Kidney (tissue), 14 donors: Measurements from ENCODE around the gene TTC33. TPM values are rescaled to one million over a fixed set of nuclear protein-coding genes. Genes with fewer than 3 reads are reported as not detected.
"Not testable (repeated sequence)": the region's sequence is repeated elsewhere in the genome, so short reads cannot be mapped to it uniquely, and the experiment has no call there.

Source experiments
- DNase-seq, 5 donors: peaks; one replicate each; pipeline ENCODE4 v3.0.0-alpha.2; 2013 to 2020
- FAIRE-seq: peaks from 2 replicates; lab custom pipeline; 2012; peaks lifted over from hg19 to GRCh38; lab: Jason Lieb, UNC
- H3K27ac ChIP-seq, 2 donors: one replicate each; pipeline ENCODE4 v1.7.0; 2013; ENCODE audit warnings: low read depth in 2 of 2, low read length in 2 of 2, inconsistent platforms in 1 of 2
- H3K27me3 ChIP-seq: one replicate; pipeline ENCODE4 v1.7.1; 2013; ENCODE audit warnings: low read length, inconsistent platforms; ENCODE audit not compliant: control insufficient read depth, insufficient read depth
- H3K36me3 ChIP-seq, 3 donors: one replicate each; pipeline versions ENCODE4 v1.7.0 to v1.7.1; 2013; ENCODE audit warnings: low read length in 3 of 3, control low read depth in 1 of 3, inconsistent platforms in 1 of 3; ENCODE audit not compliant: insufficient read depth in 3 of 3, control insufficient read depth in 2 of 3
- H3K4me1 ChIP-seq, 3 donors: one replicate each; pipeline versions ENCODE4 v1.7.0 to v1.7.1; 2013; ENCODE audit warnings: low read length in 3 of 3, inconsistent platforms in 1 of 3, low read depth in 1 of 3; ENCODE audit not compliant: control insufficient read depth in 2 of 3, insufficient read depth in 2 of 3
- H3K4me3 ChIP-seq, 3 donors: one replicate each; pipeline versions ENCODE4 v1.7.0 to v1.8.1; 2013; ENCODE audit warnings: low read length in 3 of 3, control low read depth in 1 of 3, inconsistent platforms in 1 of 3
- H3K9ac ChIP-seq, 3 donors: one replicate each; pipeline versions ENCODE4 v1.7.0 to v1.7.1; 2013; ENCODE audit warnings: low read length in 3 of 3, control low read depth in 1 of 3, inconsistent platforms in 1 of 3
- H3K9me3 ChIP-seq, 3 donors: one replicate each; pipeline versions ENCODE4 v1.7.0 to v1.7.1; 2013; ENCODE audit warnings: low read length in 3 of 3, control low read depth in 1 of 3, inconsistent platforms in 1 of 3; ENCODE audit not compliant: control insufficient read depth in 2 of 3, insufficient read depth in 1 of 3
- intact Hi-C: fragments of 100-400 bp; cut with DNase I; formaldehyde crosslinking; loops from one replicate; pipeline ENCODE4 v1.11.1; 2022
- polyA plus RNA-seq: library from polyadenylated mRNA; stranded (reverse); fragments of 350-450 nt; fragmentation: Illumina TruSeq; extraction: RNeasy Lipid Tissue Mini Kit (QIAGEN cat#74804); gene quantifications from one replicate; pipeline ENCODE4 v1.2.3, GENCODE V29; 2014; ENCODE audit warnings: low read depth, low replicate concordance; ENCODE audit not compliant: insufficient read depth
- total RNA-seq: library from RNA; stranded (reverse); fragmentation: NEBNext Ultra II Directional; extraction: Animal tissue kit (Norgen Biotek cat#: 25700); gene quantifications from one replicate; pipeline ENCODE4 v1.2.1, GENCODE V29; 2021
- TF ChIP-seq, protein P1 (sequence below): IDR thresholded peaks from 3 replicates; pipeline ENCODE4 v1.5.1; 2012; ENCODE audit warnings: mild to moderate bottlenecking, moderate library complexity, borderline replicate concordance; ENCODE audit not compliant: insufficient read depth; ENCODE audit errors: extremely low read depth
- donor health status: control.
- donor health status: control.
- donor health status: control.
- donor health status: control.
- donor health status: control.
- donor health status: DM: yes; HTN: yes; CAD: no.
- donor health status: Normal renal cell carcinoma (clear cell type).

The TTC33 gene
- total and polyA plus RNA-seq, 2 donors from 2014 or later: 7.1 to 20.1 TPM

DNA sequence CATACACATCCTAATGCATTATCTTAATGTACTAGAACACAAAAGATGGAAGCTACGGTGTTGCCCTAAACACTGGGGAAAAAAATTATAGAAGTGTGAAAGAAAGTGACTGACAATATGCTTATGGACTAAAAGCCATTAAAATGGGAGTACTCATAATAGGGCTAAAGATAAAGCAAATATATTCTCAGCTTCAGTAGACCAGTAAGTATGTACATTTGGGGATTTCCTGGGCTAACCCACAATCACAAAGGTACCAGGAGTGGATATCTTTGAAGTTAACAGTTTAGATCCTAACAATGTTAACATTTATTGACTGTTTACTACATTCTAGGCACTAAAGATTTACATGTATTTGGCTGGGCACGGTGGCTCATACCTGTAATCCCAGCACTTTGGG lies 39.2 kb downstream of the TTC33 start:
- Histone ChIP-seq H3K9me3 (peaks cover 0 to 5% (median 0%) of the 10 kb centered on the region in 3 donors), H3K4me1 (no peaks in the 10 kb centered on the region), H3K4me3 (no peak overlapping the region), H3K36me3 (peaks cover 0 to 7% (median 0%) of the 10 kb centered on the region in 3 donors), H3K27ac (no peak overlapping the region), H3K27me3 (no peaks in the 10 kb centered on the region), H3K9ac (no peak overlapping the region)
- intact Hi-C loops: no loop called here
- TF ChIP-seq, protein P1, sequence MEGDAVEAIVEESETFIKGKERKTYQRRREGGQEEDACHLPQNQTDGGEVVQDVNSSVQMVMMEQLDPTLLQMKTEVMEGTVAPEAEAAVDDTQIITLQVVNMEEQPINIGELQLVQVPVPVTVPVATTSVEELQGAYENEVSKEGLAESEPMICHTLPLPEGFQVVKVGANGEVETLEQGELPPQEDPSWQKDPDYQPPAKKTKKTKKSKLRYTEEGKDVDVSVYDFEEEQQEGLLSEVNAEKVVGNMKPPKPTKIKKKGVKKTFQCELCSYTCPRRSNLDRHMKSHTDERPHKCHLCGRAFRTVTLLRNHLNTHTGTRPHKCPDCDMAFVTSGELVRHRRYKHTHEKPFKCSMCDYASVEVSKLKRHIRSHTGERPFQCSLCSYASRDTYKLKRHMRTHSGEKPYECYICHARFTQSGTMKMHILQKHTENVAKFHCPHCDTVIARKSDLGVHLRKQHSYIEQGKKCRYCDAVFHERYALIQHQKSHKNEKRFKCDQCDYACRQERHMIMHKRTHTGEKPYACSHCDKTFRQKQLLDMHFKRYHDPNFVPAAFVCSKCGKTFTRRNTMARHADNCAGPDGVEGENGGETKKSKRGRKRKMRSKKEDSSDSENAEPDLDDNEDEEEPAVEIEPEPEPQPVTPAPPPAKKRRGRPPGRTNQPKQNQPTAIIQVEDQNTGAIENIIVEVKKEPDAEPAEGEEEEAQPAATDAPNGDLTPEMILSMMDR: no peak
- FAIRE-seq (no peak), DNase-seq (no peak)

DNA sequence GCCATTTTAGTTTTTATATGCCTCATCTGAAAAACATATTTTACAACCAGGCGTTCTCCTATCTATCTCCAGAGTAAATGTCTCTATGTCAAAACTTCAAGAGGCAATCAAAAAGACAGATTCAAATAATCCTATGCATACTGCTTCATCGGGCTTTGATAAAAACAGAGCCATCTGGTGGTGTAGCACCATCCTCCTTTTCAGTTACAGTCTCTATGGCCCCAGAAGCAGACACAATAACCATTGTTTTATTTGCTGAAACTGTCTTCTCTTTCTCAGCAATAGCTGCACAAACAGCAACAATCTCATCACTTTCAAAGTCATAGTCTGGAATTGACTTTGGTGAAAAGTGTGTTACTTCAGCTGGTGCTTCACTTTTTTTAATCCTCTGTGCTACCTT lies 39.8 kb downstream of the TTC33 start:
- TF ChIP-seq, protein P1: no peak
- no peaks in the 10 kb centered on the region for H3K27me3 ChIP-seq
- no peak overlapping the region for H3K4me3 ChIP-seq
- no peak for FAIRE-seq
- H3K27ac ChIP-seq: no peak overlapping the region
- DNase-seq: no peak
- H3K4me1 ChIP-seq: no peaks in the 10 kb centered on the region
- H3K9me3 ChIP-seq: peaks cover 0 to 6% (median 0%) of the 10 kb centered on the region in 3 donors
- intact Hi-C loops: no loop called here
- peaks cover 0 to 6% (median 0%) of the 10 kb centered on the region in 3 donors for H3K36me3 ChIP-seq
- no peak overlapping the region for H3K9ac ChIP-seq

DNA sequence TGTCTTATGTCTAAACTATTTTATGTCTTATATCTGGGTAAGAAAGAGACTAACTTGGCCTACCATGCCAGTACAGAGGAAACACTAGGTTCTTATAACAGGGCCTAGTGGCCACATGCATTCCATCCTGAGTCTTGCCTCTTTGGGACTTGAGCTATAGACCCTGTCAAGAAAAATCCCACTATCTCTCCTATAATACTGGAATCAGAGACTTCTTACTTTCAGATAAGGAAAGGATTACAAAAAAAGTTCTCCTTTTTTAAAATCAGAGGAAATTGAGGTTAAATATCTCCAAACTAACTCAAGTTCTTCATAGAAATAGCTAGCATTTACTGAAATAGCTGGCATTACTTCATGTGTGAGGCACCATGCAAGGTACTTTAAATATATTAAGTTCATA lies 41.8 kb downstream of the TTC33 start:
- Histone ChIP-seq H3K27ac (no peak overlapping the region), H3K36me3 (no peaks in the 10 kb centered on the region), H3K9ac (no peak overlapping the region), H3K4me3 (no peak overlapping the region), H3K4me1 (no peaks in the 10 kb centered on the region), H3K9me3 (peaks cover 0 to 6% (median 0%) of the 10 kb centered on the region in 3 donors), H3K27me3 (no peaks in the 10 kb centered on the region)
- TF ChIP-seq, protein P1: no peak
- intact Hi-C loops: no loop called here
- FAIRE-seq: no peak
- no peak for DNase-seq

DNA sequence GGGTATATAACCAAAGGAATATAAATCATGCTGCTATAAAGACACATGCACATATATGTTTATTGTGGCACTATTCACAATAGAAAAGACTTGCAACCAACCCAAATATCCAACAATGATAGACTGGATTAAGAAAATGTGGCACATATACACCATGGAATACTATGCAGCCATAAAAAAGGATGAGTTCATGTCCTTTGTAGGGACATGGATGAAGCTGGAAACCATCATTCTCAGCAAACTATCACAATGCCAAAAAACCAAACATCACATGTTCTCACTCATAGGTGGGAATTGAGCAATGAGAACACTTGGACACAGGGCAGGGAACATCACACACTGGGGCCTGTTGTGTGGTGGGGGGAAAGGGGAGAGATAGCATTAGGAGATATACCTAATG lies 45.2 kb downstream of the TTC33 start:
- H3K9ac ChIP-seq, DNase-seq, intact Hi-C loops, H3K27ac ChIP-seq, H3K4me1 ChIP-seq, FAIRE-seq, H3K4me3 ChIP-seq, H3K36me3 ChIP-seq, H3K9me3 ChIP-seq, H3K27me3 ChIP-seq: not testable (repeated sequence)

DNA sequence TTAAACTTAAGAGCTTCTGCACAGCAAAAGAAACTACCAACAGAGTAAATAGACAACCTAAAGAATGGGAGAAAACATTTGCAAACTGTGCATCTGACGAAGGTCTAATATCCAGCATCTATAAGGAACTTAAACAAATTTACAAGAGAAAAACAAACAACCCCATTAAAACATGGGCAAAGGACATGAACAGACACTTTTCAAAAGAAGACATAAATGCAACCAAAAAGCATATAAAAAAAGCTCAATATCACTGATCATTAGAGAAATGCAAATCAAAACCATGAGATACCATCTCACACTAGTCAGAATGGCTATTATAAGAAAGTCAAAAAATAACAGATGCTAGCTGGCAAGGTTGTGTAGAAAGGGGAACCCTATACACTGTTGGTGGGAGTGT lies 50.3 kb downstream of the TTC33 start:
- H3K36me3 ChIP-seq, DNase-seq, FAIRE-seq, H3K9ac ChIP-seq, H3K4me1 ChIP-seq, H3K4me3 ChIP-seq, H3K27ac ChIP-seq, H3K27me3 ChIP-seq, intact Hi-C loops: not testable (repeated sequence)
- peaks cover 0 to 22% (median 2%) of the 10 kb centered on the region in 3 donors for H3K9me3 ChIP-seq

DNA sequence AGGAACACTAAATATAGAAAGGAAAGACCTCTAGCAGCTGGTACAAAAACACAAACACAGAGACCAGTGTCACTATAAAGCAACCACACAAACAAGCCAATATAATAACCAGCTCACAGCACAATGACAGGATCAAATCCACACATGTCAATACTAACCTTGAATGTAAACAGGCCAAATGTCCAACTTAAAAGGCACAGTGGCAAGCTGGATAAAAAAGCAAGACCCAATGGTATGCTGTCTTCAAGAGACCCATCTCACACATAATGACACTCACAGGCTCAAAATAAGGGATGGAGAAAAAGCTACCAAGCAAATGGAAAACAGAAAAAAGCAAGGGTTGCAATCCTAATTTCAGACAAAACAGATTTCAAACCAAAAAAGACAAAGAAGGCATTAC lies 53.7 kb downstream of the TTC33 start:
- H3K9me3 ChIP-seq: peaks cover 0 to 23% (median 2%) of the 10 kb centered on the region in 3 donors
- H3K27me3 ChIP-seq, H3K27ac ChIP-seq, H3K9ac ChIP-seq, H3K4me1 ChIP-seq, FAIRE-seq, H3K4me3 ChIP-seq, H3K36me3 ChIP-seq, DNase-seq, intact Hi-C loops: not testable (repeated sequence)
